Measurements from ENCODE around the gene CLSTN2.

Gene CLSTN2

GRCh38 chr3:139937674-139938279 is 2.8 kb downstream of the CLSTN2 start:
- TF ChIP-seq CTCF (conservative IDR thresholded peaks at IDR 0.05; ENCODE audit: low read depth, low read length): peak; percentile 88
- H3K79me2 ChIP-seq (ENCODE audit: insufficient read depth, low read depth): no peaks in the 10 kb centered on the region
- peaks cover 8% of the 10 kb centered on the region for H3K4me1 ChIP-seq (ENCODE audit: low read depth, poor library complexity, severe bottlenecking)
- no peak overlapping the region for H3K4me2 ChIP-seq
- H3K36me3 ChIP-seq (ENCODE audit: insufficient read depth): no peaks in the 10 kb centered on the region
- no peak overlapping the region for H3K4me3 ChIP-seq (IDR thresholded peaks at IDR 0.05; ENCODE audit: insufficient read depth, low read depth, low read length)
- H3K27me3 ChIP-seq (ENCODE audit: insufficient read depth, low read depth): peaks cover 6% of the 10 kb centered on the region; the same call in 1 of the 2 replicates
- H3K9ac ChIP-seq: no peak overlapping the region
- no peaks in the 10 kb centered on the region for H4K20me1 ChIP-seq (ENCODE audit: insufficient read depth)
- H2AFZ ChIP-seq (ENCODE audit: low read depth): no peak overlapping the region
- H3K27ac ChIP-seq: no peak overlapping the region

GRCh38 chr3:139939681-139940190 is 4.8 kb downstream of the CLSTN2 start:
- Histone ChIP-seq H3K4me2 (no peak overlapping the region), H3K79me2 (ENCODE audit: insufficient read depth, low read depth) (no peaks in the 10 kb centered on the region), H3K9ac (no peak overlapping the region), H4K20me1 (ENCODE audit: insufficient read depth) (no peaks in the 10 kb centered on the region), H3K4me1 (ENCODE audit: low read depth, poor library complexity, severe bottlenecking) (peaks cover 8% of the 10 kb centered on the region), H3K36me3 (ENCODE audit: insufficient read depth) (no peaks in the 10 kb centered on the region), H3K27ac (no peak overlapping the region), H3K4me3 (IDR thresholded peaks at IDR 0.05; ENCODE audit: insufficient read depth, low read depth, low read length) (no peak overlapping the region), H2AFZ (ENCODE audit: low read depth) (no peak overlapping the region), H3K27me3 (ENCODE audit: insufficient read depth, low read depth) (peaks cover 6% of the 10 kb centered on the region; the same call in 1 of the 2 replicates)
- no peak for TF ChIP-seq CTCF (conservative IDR thresholded peaks at IDR 0.05; ENCODE audit: low read depth, low read length)

GRCh38 chr3:139940622-139941021 is 5.6 kb downstream of the CLSTN2 start:
- no peak overlapping the region for H3K27ac ChIP-seq
- no peak overlapping the region for H2AFZ ChIP-seq (ENCODE audit: low read depth)
- H3K36me3 ChIP-seq (ENCODE audit: insufficient read depth): no peaks in the 10 kb centered on the region
- no peak overlapping the region for H3K4me2 ChIP-seq
- no peaks in the 10 kb centered on the region for H3K79me2 ChIP-seq (ENCODE audit: insufficient read depth, low read depth)
- no peak for TF ChIP-seq CTCF (conservative IDR thresholded peaks at IDR 0.05; ENCODE audit: low read depth, low read length)
- H3K9ac ChIP-seq: no peak overlapping the region
- peaks cover 6% of the 10 kb centered on the region; the same call in 1 of the 2 replicates for H3K27me3 ChIP-seq (ENCODE audit: insufficient read depth, low read depth)
- H3K4me1 ChIP-seq (ENCODE audit: low read depth, poor library complexity, severe bottlenecking): peaks cover 8% of the 10 kb centered on the region
- H3K4me3 ChIP-seq (IDR thresholded peaks at IDR 0.05; ENCODE audit: insufficient read depth, low read depth, low read length): no peak overlapping the region
- no peaks in the 10 kb centered on the region for H4K20me1 ChIP-seq (ENCODE audit: insufficient read depth)

GRCh38 chr3:139941580-139941979 is 6.6 kb downstream of the CLSTN2 start:
- no peak overlapping the region for H3K9ac ChIP-seq
- H3K27me3 ChIP-seq (ENCODE audit: insufficient read depth, low read depth): peaks cover 1% of the 10 kb centered on the region; the same call in 1 of the 2 replicates
- H3K4me1 ChIP-seq (ENCODE audit: low read depth, poor library complexity, severe bottlenecking): peaks cover 3% of the 10 kb centered on the region
- no peak overlapping the region for H3K27ac ChIP-seq
- H3K4me2 ChIP-seq: no peak overlapping the region
- no peak for TF ChIP-seq CTCF (conservative IDR thresholded peaks at IDR 0.05; ENCODE audit: low read depth, low read length)
- no peaks in the 10 kb centered on the region for H4K20me1 ChIP-seq (ENCODE audit: insufficient read depth)
- H3K36me3 ChIP-seq (ENCODE audit: insufficient read depth): no peaks in the 10 kb centered on the region
- H3K79me2 ChIP-seq (ENCODE audit: insufficient read depth, low read depth): no peaks in the 10 kb centered on the region
- no peak overlapping the region for H3K4me3 ChIP-seq (IDR thresholded peaks at IDR 0.05; ENCODE audit: insufficient read depth, low read depth, low read length)
- no peak overlapping the region for H2AFZ ChIP-seq (ENCODE audit: low read depth)
